ENCODE data around the gene CAMK1D. TPM values are rescaled to one million over a fixed set of nuclear protein-coding genes. Genes with fewer than 3 reads are reported as not detected.

Gene CAMK1D
- total and polyA plus RNA-seq, 2 experiments from 2014 or later = 4.6 to 7.2 TPM

DNA sequence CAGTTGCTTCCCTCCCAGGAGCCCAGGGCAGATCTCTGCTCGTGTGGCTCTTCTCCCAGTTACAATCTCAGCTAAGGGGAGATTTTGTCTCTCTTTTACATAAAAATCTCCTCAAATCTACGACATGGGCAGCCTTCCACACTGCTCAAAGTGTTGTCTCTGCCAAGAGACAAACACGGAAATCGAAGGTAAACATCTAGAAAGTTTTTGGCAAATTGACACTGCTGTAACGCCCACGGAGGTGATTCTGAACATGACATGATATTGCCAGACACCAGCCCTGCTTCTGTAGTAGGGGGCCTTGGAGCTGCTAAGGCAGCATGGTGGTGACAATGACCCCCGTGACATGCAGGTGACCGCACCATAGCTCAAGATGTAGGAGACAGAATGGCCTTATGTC, 523.8 kb downstream of the CAMK1D start (continued):
- TF ChIP-seq POLR2AphosphoS5 (IDR thresholded peaks at IDR 0.05; ENCODE audit: low read depth) (no peak), ZNF114 (CRISPR knock-in tag; IDR thresholded peaks at IDR 0.05) (no peak), NANOG (IDR thresholded peaks at IDR 0.05; ENCODE audit: borderline replicate concordance) (no peak), JUNB (IDR thresholded peaks at IDR 0.05; ENCODE audit: unreplicated experiment) (no peak), EZH2 (IDR thresholded peaks at IDR 0.05; ENCODE audit: low read depth, unreplicated experiment) (no peak), EZH2phosphoT487 (IDR thresholded peaks at IDR 0.05; ENCODE audit: unreplicated experiment) (no peak), ZNF331 (CRISPR knock-in tag; IDR thresholded peaks at IDR 0.05; ENCODE audit: low read depth) (no peak)
- TF ChIP-seq, protein P1, sequence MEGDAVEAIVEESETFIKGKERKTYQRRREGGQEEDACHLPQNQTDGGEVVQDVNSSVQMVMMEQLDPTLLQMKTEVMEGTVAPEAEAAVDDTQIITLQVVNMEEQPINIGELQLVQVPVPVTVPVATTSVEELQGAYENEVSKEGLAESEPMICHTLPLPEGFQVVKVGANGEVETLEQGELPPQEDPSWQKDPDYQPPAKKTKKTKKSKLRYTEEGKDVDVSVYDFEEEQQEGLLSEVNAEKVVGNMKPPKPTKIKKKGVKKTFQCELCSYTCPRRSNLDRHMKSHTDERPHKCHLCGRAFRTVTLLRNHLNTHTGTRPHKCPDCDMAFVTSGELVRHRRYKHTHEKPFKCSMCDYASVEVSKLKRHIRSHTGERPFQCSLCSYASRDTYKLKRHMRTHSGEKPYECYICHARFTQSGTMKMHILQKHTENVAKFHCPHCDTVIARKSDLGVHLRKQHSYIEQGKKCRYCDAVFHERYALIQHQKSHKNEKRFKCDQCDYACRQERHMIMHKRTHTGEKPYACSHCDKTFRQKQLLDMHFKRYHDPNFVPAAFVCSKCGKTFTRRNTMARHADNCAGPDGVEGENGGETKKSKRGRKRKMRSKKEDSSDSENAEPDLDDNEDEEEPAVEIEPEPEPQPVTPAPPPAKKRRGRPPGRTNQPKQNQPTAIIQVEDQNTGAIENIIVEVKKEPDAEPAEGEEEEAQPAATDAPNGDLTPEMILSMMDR (conservative IDR thresholded peaks at IDR 0.05; ENCODE audit: low read depth in 2 of 2) = no peak
- TF ChIP-seq, protein P2, sequence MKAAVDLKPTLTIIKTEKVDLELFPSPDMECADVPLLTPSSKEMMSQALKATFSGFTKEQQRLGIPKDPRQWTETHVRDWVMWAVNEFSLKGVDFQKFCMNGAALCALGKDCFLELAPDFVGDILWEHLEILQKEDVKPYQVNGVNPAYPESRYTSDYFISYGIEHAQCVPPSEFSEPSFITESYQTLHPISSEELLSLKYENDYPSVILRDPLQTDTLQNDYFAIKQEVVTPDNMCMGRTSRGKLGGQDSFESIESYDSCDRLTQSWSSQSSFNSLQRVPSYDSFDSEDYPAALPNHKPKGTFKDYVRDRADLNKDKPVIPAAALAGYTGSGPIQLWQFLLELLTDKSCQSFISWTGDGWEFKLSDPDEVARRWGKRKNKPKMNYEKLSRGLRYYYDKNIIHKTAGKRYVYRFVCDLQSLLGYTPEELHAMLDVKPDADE (IDR thresholded peaks at IDR 0.05) = no peak
- TF ChIP-seq, protein P3, sequence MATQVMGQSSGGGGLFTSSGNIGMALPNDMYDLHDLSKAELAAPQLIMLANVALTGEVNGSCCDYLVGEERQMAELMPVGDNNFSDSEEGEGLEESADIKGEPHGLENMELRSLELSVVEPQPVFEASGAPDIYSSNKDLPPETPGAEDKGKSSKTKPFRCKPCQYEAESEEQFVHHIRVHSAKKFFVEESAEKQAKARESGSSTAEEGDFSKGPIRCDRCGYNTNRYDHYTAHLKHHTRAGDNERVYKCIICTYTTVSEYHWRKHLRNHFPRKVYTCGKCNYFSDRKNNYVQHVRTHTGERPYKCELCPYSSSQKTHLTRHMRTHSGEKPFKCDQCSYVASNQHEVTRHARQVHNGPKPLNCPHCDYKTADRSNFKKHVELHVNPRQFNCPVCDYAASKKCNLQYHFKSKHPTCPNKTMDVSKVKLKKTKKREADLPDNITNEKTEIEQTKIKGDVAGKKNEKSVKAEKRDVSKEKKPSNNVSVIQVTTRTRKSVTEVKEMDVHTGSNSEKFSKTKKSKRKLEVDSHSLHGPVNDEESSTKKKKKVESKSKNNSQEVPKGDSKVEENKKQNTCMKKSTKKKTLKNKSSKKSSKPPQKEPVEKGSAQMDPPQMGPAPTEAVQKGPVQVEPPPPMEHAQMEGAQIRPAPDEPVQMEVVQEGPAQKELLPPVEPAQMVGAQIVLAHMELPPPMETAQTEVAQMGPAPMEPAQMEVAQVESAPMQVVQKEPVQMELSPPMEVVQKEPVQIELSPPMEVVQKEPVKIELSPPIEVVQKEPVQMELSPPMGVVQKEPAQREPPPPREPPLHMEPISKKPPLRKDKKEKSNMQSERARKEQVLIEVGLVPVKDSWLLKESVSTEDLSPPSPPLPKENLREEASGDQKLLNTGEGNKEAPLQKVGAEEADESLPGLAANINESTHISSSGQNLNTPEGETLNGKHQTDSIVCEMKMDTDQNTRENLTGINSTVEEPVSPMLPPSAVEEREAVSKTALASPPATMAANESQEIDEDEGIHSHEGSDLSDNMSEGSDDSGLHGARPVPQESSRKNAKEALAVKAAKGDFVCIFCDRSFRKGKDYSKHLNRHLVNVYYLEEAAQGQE (IDR thresholded peaks at IDR 0.05; ENCODE audit: unreplicated experiment) = no peak

DNA sequence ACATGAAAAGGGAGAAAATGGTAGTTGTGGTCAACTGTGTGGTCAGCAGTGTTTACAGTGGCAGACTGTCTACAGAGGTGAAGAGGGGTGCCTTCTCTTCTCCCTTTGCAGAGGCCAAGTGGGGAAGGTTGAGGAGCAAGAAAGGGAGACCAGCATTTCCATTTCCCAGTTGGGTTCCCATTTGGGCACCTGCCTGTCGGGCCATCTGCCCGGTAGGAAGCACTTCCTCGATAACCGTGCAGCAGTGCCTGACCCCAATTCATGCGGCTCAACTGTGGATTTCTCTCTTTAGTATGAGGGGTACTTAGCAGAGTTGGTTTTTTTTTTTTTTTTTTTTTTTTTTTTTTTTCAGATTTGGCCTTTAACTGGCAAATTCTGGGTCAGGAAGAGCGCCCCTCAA, 525.2 kb downstream of the CAMK1D start:
- no peak overlapping the region for H3K4me3 Mint-ChIP-seq
- H3K9me3 Mint-ChIP-seq = no peaks in the 10 kb centered on the region
- no peak for ATAC-seq
- no peak for DNase-seq (ENCODE audit: low spot score)
- Histone ChIP-seq H3K79me2 (replicated peaks; ENCODE audit: insufficient read depth) (no peaks in the 10 kb centered on the region), H3K4me2 (no peak overlapping the region), H4K20me1 (replicated peaks; ENCODE audit: insufficient read depth) (no peaks in the 10 kb centered on the region), H3K4me1 (ENCODE audit: insufficient read depth) (no peaks in the 10 kb centered on the region), H3K27ac (ENCODE audit: low read depth) (no peak overlapping the region), H3K4me3 (no peak overlapping the region), H3K27me3 (ENCODE audit: insufficient read depth) (no peaks in the 10 kb centered on the region), H2AFZ (no peak overlapping the region; the same call in 1 of the 2 replicates), H3K36me3 (ENCODE audit: insufficient read depth) (no peaks in the 10 kb centered on the region), H3F3A (replicated peaks; ENCODE audit: low read depth) (no peaks in the 10 kb centered on the region), H3K9me2 (ENCODE audit: insufficient read depth) (no peaks in the 10 kb centered on the region)
- no peaks in the 10 kb centered on the region for H3K36me3 Mint-ChIP-seq (ENCODE audit: low read depth)
- peaks cover 8% of the 10 kb centered on the region for H3K27me3 Mint-ChIP-seq (ENCODE audit: insufficient read depth, low read depth, poor library complexity)
- no peaks in the 10 kb centered on the region for H3K4me1 Mint-ChIP-seq
- no peak overlapping the region for H3K27ac Mint-ChIP-seq
- TF ChIP-seq, protein P3 (IDR thresholded peaks at IDR 0.05; ENCODE audit: unreplicated experiment) = no peak
- TF ChIP-seq CREB1 (CRISPR knock-in tag; IDR thresholded peaks at IDR 0.05; ENCODE audit: low read depth) = no peak
- TF ChIP-seq NANOG (IDR thresholded peaks at IDR 0.05; ENCODE audit: borderline replicate concordance) = no peak
- TF ChIP-seq, protein P2 (IDR thresholded peaks at IDR 0.05) = no peak
- TF ChIP-seq ZNF331 (CRISPR knock-in tag; IDR thresholded peaks at IDR 0.05; ENCODE audit: low read depth) = no peak
- TF ChIP-seq, protein P1 (conservative IDR thresholded peaks at IDR 0.05; ENCODE audit: low read depth in 2 of 2) = no peak
- no peak for TF ChIP-seq POLR2AphosphoS5 (IDR thresholded peaks at IDR 0.05; ENCODE audit: low read depth)
- TF ChIP-seq JUNB (IDR thresholded peaks at IDR 0.05; ENCODE audit: unreplicated experiment) = no peak
- no peak for TF ChIP-seq EZH2 (IDR thresholded peaks at IDR 0.05; ENCODE audit: low read depth, unreplicated experiment)
- TF ChIP-seq STAT1 (IDR thresholded peaks at IDR 0.05; ENCODE audit: unreplicated experiment) = no peak
